ENCODE data around the gene NUDT5.
"Not testable (repeated sequence)": the region's sequence is repeated elsewhere in the genome, so short reads cannot be mapped to it uniquely, and the experiment has no call there.

The NUDT5 gene

DNA sequence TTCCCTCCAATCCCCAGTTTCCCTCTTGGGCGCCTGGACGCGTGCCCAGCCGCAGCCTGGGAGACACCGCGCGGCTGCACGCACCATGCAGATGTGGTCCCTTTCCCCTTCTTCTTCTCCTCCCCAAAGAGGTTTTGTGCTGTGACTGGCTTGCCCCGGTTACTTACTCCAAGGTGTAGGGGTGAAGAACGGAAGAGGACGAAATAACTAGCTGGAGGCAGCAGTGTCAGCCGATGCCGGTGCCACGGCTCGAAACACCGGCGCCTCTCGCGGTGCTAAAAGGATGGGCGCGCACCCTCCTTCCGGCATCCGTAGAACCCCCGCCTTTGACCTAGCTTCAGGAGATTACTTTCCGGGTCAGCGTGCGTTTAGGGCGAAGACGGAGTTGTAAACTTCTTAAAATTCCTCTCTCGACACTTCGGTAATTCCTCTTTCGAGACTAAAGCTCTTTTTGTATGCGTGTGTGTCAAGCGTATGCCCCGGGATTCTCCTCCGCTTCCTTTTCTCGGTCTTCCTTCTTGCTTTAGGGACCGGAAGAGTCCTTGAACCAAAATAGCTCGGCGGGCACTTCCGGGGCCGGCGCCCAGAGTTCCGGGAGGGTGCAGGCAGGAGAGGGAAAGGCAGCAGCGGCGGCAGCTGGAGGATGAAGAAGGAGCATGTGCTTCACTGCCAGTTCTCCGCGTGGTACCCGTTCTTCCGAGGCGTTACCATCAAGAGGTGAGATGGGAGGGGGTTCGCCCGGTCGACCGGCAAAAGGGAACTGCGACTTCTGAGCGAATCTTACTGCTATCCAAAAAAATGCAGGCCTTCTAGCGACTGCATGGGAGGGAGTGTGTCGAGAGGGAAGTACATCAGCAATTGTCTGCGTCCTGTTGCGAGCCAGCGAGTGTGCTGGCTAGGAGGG is at the start of gene NUDT5, which contains the start of gene CDC123:
Gene NUDT5 (minus strand): TSS at position 289 of the 904 bp plus-strand sequence. CDS start 9,600 bp downstream, outside the sequence.
Gene CDC123 (plus strand): TSS at position 586 of the 904 bp plus-strand sequence. CDS start 58 bp downstream, at position 644.
- peak; percentile 89 for DNase-seq (ENCODE audit: low spot score)

DNA sequence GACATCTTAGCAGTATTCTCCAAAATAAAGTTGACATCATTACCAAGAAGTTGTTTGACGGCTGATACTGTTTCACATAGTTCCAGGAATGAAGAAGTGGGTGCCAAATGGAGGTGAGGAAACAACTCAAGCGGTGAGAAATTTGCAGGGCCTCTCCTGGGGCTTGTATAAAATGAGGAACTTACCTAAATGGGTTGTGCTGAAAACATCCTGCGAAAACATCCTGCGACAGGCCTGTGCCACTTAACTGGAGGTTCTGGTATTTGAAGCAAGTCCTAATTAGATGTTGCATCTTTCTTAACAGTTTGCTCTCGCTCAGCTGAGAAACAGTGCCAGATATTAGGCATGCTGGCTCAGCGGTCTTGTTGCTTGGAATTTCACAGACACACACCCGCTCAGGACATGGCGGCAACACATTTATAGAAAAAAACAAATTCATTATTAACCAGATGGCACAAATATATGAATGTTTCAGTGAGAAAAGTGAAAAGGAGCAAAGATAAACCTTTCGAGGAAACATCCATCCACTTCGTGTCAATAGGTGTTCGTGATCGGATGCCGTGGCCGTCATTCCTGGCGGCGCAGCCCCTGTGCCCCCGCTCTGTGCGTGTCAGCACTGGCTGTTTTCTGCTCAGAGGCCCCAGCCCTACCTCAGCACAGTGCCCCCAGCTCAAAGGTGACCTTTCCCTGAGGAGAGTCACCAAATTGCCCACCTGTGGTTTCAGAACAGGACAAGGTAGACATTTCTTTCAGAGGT is 48.4 kb upstream of the NUDT5 start:
- no peak for DNase-seq (ENCODE audit: low spot score)

DNA sequence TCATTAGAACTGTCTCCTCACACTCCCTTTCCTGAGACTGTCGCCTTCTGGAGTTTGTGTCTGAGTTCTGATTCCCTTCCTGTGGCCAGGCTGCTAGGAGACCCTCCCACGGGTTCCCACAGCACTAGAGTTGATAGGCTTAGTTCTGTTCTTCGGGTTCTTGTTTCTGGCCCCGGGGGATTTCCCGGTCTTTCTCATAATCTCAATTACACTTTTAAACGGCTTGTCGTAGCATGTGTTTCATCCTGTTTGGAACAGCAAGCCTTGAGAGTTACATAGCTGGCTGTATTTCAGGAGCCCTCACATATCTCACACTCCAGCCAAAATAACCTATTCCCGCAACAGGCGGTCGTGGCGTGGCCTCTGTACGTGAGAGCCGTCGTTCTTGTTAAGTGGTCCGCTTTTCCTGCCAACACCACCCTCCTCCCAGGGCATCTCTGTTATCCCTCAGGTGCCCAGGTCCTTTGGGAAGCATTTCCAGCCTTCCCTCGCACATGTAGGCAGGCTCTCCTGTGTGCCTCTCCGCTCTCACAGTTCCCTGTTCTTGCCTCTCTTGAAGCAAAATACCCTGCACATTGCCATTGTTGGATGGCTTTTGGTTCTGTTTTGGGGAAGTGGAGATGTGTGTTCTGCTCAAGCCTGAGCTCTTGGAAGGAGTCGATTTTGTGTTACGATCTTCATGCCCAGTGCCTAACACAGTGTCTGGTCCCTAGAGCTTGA is 46.3 kb upstream of the NUDT5 start:
- peak; percentile 46 for DNase-seq (ENCODE audit: low spot score)

DNA sequence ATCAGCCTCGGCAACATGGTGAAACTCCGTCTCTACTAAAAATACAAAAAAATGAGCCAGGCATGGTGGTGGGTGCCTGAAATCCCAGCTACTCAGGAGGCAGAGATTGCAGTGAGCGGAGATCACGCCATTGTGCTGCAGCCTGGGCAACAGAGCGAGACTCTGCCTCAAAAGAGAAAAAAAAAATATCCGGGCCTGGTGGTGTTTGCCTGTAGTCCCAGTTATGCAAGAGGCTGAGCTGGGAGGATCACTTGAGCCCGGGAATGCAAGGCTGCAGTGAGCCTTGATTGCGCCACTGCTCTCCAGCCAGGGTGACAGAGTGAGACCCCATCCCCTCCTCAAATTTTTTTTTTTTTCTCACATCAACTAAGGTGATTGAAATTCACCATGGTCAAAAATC is 43.1 kb upstream of the NUDT5 start:
- DNase-seq (ENCODE audit: low spot score), result no peak

DNA sequence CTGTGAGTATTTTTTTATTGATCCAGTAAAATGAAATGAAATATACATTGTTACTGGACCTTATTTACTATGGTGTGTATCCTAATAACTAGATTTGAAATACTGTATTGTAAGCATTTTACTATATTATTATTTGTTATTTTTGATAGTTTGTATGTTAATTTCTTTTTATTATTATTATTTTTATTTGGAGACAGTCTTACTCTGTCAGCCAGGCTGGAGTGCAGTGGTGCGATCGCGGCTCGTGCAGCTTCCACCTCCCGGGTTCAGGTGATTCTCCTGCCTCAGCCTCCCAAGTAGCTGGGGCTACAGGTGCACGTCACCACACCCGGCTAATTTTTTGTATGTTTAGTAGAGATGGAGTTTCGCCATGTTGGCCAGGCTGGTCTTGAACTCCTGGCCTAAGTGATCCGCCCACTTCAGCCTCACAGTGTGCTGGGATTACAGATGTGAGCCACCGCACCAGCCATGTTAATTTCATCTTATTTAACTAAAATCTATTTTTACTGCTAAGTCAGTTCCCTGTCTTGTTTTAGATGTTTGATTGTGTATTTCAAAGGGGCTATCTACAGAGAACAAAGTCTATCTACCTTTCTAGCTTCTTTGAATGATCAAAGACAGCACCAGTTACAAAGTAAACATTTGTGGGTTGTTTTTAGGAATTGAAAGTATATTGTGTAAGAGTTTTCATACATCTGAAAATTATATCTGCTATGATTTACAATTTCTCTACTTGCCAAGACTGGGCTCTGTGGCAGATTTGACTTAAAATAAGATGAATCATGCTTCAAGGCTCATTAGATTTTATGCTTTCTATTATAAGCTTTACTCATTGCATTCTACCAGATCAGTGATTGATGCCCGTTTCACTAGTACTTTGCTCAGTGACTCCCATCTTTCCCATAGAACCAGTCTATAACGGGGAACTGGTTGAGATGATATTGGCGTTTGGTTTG is 41.9 kb upstream of the NUDT5 start:
- no peak for DNase-seq (ENCODE audit: low spot score)

DNA sequence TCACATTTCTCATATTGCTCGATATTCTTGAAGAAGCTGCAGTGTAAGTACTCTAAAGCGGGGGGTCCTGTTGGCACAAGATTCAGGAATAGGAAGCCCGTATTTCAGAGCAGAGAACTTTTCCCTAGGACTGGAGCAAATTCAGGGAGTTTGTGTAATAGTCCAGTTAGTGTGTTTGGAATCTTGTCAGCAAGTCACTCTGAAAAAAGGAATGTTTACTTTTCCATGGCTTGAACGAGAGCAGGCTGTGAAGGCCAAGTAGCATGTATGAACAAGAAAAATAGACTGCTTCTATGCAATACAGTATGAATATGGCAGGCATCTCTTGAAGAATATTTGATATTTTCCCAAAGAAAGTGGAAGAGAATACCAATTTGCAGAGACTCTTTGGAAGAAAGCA is 40.1 kb upstream of the NUDT5 start:
- no peak for DNase-seq (ENCODE audit: low spot score)

DNA sequence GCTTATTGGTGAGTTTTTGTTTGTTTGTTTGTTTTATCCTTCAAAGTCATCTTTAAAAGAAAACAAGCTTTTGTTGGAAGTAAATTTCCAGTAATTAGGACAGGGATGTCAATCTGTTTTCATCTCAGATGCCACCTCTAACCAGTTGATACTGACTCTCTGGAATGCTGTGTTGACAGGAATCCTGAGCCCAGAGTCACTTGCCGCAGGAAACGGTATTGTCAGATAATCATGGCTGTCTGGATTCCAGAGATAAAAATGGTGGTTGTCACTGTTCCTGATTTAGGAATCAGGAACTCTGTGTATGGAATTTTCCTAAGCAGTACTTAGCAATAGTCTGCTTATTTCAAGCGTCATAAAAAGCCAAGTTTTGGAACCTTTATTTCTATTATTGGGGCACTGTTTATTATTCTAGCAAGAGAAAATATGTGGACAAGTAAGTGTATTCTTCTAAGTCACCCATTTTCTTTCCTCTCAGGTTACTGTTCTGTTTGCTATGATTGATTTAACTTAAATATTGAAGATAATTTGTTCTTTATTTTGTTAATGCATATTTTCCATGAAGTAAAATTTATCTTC is 39.5 kb upstream of the NUDT5 start:
- no peak for DNase-seq (ENCODE audit: low spot score)

DNA sequence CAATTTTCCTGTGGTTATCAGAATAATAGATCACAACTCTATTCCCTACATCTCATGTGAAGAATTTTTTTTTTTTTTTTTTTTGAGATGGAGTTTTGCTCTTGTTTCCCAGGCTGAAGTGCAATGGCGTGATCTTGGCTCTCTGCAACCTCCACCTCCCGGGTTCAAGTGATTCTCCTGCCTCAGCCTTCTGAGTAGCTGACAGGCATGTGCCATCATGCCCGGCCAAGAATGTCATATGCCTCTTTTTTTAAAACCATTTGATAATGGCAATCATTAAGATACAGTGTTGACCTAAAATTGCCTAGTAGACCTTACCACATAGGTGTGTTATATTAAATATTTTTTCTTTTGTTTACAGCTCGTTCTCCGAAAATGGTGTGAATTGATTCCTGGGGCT is 39.0 kb upstream of the NUDT5 start:
- not testable (repeated sequence) for DNase-seq (ENCODE audit: low spot score)

DNA sequence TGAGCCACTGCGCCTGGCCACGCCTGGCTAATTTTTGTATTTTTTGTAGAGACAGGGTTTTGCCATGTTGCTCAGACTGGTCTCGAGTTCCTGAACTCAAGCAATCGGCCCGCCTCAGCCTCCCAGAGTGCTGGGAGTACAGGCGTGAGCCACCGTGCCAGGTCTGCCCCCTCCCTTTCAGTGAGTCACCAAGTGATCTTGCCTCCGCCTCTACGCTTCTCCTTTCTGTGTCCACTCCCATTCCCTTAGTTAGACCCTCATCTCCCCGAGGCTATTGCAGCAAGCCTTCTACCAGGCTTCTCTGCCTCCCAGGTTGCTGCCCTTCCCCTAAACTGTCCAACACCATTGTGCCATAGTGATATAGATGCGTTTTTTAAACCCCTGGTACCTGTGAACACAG is 33.2 kb upstream of the NUDT5 start:
- no peak for DNase-seq (ENCODE audit: low spot score)

DNA sequence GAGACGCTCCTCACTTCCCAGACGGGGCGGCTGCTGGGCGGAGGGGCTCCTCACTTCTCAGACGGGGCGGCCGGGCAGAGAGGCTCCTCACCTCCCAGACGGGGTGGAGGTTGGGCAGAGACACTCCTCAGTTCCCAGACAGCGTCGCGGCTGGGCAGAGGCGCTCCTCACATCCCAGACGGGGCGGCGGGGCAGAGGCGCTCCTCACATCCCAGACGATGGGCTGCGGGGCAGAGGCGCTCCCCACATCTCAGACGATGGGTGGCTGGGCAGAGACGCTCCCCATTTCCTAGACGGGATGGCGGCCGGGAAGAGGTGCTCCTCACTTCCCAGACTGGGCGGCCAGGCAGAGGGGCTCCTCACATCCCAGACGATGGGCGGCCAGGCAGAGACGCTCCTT is 30.7 kb upstream of the NUDT5 start:
- DNase-seq (ENCODE audit: low spot score), result not testable (repeated sequence)

DNA sequence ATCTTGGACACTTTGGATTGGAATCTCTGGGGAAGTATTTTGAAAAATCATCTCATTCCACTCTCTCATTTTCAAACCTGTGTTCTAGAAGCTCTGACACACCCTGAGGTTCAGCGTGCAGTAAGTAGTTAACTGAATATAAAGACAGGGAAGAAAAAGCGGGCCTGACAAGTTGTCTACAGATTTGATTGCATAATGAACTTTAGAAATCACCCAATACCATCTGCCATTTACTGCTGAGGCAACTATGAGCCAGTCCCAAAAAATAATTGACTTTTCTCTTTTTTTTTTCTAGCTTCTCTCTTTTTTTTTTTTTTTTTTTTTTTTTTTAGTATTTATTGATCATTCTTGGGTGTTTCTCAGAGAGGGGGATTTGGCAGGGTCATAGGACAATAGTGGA is 29.8 kb upstream of the NUDT5 start:
- DNase-seq (ENCODE audit: low spot score), result no peak

DNA sequence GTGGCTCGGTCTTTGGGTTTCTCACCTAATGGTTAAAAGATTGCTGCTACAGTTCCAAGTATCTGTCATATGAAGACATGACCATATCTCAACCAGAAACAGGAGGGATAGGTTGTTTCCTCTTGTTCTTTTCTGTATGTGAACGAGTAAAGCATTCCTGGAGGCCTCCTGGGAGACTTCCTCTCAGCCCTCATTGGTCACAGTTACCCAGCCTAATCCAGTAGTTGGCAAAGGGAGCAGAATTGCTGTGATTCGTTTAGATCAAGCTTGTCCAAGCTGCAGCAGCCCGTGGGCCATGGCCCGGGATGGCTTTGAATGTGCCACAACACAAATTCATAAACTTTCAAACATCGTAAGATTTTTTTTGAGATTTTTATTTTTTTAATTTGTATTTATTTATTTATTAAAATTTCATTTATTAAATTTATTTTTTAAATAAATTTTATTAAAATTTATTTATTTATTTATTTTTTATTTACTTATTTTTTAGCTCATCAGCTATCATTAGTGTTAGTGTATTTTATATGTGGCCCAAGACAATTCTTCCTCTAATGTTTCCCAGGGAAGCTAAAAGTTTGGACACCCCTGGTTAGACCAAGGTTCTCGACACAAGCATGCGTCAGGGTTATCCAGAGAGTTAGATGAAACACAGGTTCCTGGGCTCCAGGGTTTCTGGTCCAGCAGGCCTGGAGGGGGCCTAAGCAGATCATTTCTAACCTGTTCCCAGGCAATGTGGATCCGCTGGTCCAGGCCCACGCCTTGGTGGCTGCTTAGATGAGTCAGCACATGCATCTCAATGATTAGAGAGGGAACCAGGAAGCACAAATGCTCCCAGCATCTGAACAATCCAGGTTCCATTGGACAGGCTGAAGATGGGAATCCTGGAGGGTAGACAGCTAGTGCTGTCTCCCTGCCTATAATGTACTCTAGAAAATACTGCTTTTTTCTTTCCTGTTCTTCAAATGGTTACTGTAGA is 25.9 kb upstream of the NUDT5 start:
- no peak for DNase-seq (ENCODE audit: low spot score)

DNA sequence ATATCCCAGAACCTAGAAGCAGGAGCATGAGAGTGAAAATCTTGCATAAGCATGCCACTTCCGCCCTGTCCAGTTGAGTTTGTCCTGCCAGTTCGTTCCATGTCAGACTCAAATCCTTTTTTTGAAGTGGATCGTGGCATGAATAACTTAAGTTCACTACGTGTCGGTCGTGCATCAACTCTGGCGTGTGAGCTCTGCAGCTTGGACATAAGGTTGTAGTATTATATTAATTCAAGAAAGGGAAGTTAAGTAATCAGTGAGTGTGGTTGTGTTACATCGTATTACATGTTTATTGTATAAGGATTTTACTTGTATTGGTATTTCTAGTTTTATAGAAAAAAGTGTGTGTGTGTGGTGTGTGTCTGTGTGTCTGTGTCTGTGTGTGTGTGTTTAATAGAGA is 23.3 kb upstream of the NUDT5 start:
- no peak for DNase-seq (ENCODE audit: low spot score)

DNA sequence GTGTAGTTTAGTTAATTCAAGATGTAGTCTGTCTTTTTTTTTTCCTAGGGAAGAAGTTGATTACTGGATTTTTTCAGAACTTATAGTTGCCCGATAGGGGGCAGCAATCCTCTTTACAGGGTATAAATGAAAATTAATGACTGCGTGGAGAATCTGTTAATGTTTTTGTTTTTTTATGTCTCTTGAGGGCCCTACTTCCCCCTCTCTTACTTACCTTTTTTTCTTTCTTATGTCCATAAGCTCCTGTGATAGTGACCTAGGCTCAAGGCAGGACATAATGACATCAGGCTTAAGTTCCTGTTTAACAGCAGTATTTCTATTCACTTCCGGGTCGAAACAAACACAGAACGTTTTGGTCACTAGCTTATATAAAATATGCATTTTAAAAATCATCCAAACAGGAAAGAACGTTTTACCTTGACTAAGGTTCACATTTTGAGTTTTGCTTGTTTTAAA is 19.1 kb upstream of the NUDT5 start:
- peak; percentile 30 for DNase-seq (ENCODE audit: low spot score)

DNA sequence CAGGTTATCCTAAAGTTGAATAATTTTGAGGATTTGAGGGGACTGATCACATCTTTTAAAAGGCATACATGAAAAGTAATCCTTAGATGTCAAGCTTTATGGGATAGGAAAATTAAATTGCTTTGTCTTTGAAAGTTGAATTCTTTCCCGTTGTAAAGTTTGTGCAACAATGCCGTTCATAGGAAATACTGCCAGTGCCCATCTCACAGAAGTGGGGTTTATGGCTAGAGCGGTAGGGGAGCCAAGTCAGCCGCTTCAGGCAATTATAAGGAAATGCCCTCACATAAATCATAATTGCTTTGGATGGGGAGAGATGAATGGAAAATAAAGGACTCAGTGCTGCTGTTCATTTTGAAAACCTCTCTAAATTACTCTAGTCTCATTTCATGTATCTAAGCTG is 18.4 kb upstream of the NUDT5 start:
- no peak for DNase-seq (ENCODE audit: low spot score)

DNA sequence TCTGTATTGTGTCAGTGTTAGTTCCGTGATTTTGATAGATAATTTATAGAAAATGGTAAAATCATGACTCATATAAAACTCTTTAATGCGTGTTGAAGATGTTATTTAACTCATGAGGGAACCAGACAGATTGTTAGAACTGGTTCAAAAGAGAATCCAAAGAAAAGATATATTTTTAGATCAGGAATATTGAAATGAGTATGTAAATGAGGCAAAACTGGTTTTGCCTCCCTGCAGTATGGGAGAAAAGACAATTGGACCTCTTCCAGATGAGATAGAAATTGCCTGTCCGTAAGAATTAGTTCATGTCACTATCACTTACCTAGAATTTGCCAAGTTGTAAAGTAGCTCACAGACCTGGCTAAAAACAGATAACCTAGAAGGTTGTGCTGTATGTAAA is 17.9 kb upstream of the NUDT5 start:
- DNase-seq (ENCODE audit: low spot score), result no peak

DNA sequence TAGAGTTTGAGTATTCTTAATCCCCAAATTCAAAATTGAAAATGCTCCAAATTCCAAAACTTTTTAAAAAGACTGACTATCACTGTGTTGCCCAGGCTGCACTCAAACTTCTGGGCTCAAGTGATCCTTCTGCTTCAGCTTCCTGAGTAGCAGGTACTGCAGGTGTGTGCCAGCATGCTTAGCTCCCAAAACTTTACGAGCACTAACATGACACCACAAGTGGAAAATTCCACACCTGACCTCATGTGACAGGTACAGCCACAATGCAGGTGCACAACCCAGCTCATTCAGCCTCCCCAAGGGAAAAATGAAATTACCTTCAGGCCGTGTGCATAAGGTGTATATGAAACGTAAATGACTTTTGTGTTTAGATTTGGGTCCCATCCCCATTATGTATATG is 16.8 kb upstream of the NUDT5 start:
- no peak for DNase-seq (ENCODE audit: low spot score)

DNA sequence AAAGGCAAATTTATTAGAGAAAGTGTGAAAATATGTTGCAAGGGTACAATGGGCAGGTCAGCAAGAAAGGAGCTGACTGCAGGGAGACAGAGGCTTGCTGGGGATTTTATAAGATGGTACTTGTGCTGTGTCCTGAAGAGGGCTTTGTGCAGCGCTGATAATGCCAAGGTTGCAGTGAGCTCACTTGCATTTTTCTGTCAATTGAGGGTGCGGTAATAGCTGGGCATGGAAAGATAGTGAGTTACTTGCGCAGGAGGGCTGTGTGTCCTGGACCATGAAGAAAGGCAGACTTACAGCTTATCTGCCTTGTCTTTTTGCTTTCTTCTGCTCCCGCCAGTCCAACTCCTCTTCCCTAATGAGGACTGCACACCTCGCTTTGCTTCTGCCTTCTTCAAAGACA is 12.8 kb upstream of the NUDT5 start:
- DNase-seq (ENCODE audit: low spot score), result no peak

DNA sequence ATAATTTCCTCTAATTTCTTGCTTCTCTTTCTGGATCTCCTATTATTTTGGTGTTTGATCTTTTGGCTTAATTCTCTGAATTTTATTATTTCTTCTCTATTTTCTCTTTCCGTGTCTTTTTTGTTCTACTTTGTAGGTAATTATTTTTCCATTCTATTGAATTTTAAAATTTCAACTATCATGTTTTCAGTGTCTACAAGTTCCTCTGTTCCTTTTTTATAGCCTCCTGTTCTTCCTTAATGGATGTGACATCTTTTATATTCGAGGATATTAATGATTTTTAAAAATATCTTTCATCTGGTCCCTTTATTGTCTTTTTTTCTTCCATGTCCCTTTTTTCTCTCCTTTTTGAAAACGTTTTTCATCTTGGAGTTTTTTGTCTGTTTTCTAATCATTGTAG is 11.4 kb upstream of the NUDT5 start:
- DNase-seq (ENCODE audit: low spot score), result no peak

DNA sequence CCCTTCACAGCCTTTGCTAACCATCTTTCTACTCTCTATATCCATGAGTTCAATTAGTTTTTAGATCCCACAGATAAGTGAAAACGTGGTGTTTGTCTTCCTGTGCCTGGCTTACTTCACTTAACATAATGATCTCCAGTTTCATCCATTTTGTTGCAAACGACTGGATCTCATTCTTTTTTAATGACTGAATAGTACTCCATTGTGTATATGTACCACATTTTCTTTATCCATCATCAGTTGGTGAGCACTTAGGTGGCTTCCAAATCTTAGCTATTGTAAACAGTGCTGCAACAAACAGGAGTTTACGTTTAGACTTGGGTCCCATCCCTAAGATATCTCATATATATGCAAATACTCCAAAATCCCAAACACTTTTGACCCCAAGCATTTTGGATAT is 9.4 kb upstream of the NUDT5 start:
- DNase-seq (ENCODE audit: low spot score), result no peak

All from activated CD4-positive, alpha-beta T cell treated with anti-CD3 and anti-CD28 coated beads, Interleukin-2, Interleukin-4, amounts not matched to agents 100 ng/mL and 50 ng/mL, durations not matched to agents 16 hours and 8 hours (primary cell).